K562 (cell line): ENCODE data around the gene PPIE. TPM values are rescaled to one million over a fixed set of nuclear protein-coding genes. Genes with fewer than 3 reads are reported as not detected.

Source experiments
- ATAC-seq: fragments of 200-7000 bp; cut with Tn5 transposase; 3 replicates; pipeline ENCODE4 v1.9.1; 2020; ENCODE audit warnings: moderate library complexity
- BruUV-seq: library from RNA; stranded (reverse); fragments of 400-500 nt; replicated peaks from 2 replicates; lab custom pipeline; 2021; lab: Mats Ljungman, UMichigan
- CTCF ChIA-PET: fragments of 300-600 bp; formaldehyde crosslinking; extraction: SDS; loops from one replicate; lab custom pipeline; 2021; ENCODE audit warnings: low intra/inter-chr PET ratio; lab: Yijun Ruan, JAX
- POLR2A ChIA-PET: fragments of 300-600, 350-650 bp; sonication (Branson Sonifier 250); formaldehyde crosslinking; extraction: SDS; loops from one replicate; lab custom pipeline; 2021; ENCODE audit warnings: antibody characterized with exemption, inconsistent platforms; lab: Yijun Ruan, JAX
- DNase-seq, 4 experiments: peaks; one replicate each; pipeline versions ENCODE4 v3.0.0 to v3.0.0-alpha.2; 2011 to 2018; ENCODE audit warnings: low spot score in 3 of 4, mixed read lengths in 3 of 4; ENCODE audit errors: extremely low read depth in 1 of 4
- FAIRE-seq: peaks from 2 replicates; lab custom pipeline; 2011; peaks lifted over from hg19 to GRCh38; lab: Jason Lieb, UNC
- H2AFZ ChIP-seq: 2 replicates; pipeline ENCODE4 v1.6.0; 2011; ENCODE audit warnings: low read depth, low read length, control low read depth, inconsistent platforms
- H3K27ac ChIP-seq: fragments of 200-600 bp; 3 replicates; pipeline ENCODE4 v1.8.0; 2011; ENCODE audit warnings: low read depth, mild to moderate bottlenecking, control low read depth, inconsistent platforms, low read length, moderate library complexity, mixed read lengths; ENCODE audit errors: extremely low read depth
- H3K27me3 ChIP-seq, 2 experiments: fragments of 300-600 bp in 1 of 2; 2 replicates in 1 of 2; 3 replicates in 1 of 2; pipeline versions ENCODE4 v1.6.0 to v1.8.0; 2011; ENCODE audit warnings: inconsistent platforms in 2 of 2, low read length in 2 of 2, mild to moderate bottlenecking in 1 of 2, mixed read lengths in 1 of 2, moderate library complexity in 1 of 2; ENCODE audit not compliant: control insufficient read depth in 2 of 2, insufficient read depth in 2 of 2
- H3K36me3 ChIP-seq: fragments of 300-600 bp; 3 replicates; pipeline ENCODE4 v1.8.0; 2011; ENCODE audit warnings: mild to moderate bottlenecking, low read length, inconsistent platforms; ENCODE audit not compliant: control insufficient read depth, insufficient read depth
- H3K4me1 ChIP-seq, 2 experiments: fragments of 200-600 bp in 1 of 2; replicated peaks in 1 of 2; 2 replicates in 1 of 2; 3 replicates in 1 of 2; pipeline versions ENCODE4 v1.5.1 to v1.8.0; 2011; ENCODE audit warnings: inconsistent platforms in 2 of 2, low read length in 2 of 2, mild to moderate bottlenecking in 1 of 2, mixed read lengths in 1 of 2, moderate library complexity in 1 of 2; ENCODE audit not compliant: control insufficient read depth in 2 of 2, insufficient read depth in 2 of 2
- H3K4me2 ChIP-seq: 2 replicates; pipeline ENCODE4 v1.6.1; 2011; ENCODE audit warnings: low read length, control low read depth, inconsistent platforms, mixed read lengths; ENCODE audit not compliant: insufficient read depth
- H3K4me3 ChIP-seq: fragments of 200-600 bp; sonication (generic), shearing (Covaris generic); 2 replicates; pipeline ENCODE4 v1.5.1; 2016; ENCODE audit warnings: control low read depth, inconsistent platforms
- H3K79me2 ChIP-seq: fragments of 200-600 bp; 3 replicates; pipeline ENCODE4 v1.8.0; 2011; ENCODE audit warnings: low read length, inconsistent platforms; ENCODE audit not compliant: control insufficient read depth, insufficient read depth
- H3K9ac ChIP-seq, 2 experiments: 2 replicates each; pipeline versions ENCODE4 v1.6.0 to v1.6.1; 2011; ENCODE audit warnings: low read depth in 2 of 2, low read length in 2 of 2, control low read depth in 1 of 2, inconsistent platforms in 1 of 2, mild to moderate bottlenecking in 1 of 2, mixed read lengths in 1 of 2; ENCODE audit not compliant: insufficient read depth in 1 of 2
- H3K9me1 ChIP-seq: one replicate; pipeline ENCODE4 v1.6.0; 2011; ENCODE audit warnings: inconsistent platforms, mild to moderate bottlenecking, low read length, moderate library complexity; ENCODE audit not compliant: control insufficient read depth, insufficient read depth
- H3K9me3 ChIP-seq: replicated peaks from 2 replicates; pipeline ENCODE4 v1.5.1; 2011; ENCODE audit warnings: low read depth, low read length, inconsistent platforms; ENCODE audit not compliant: control insufficient read depth, insufficient read depth
- H4K20me1 ChIP-seq: replicated peaks from 2 replicates; pipeline ENCODE4 v1.6.1; 2011; ENCODE audit warnings: low read length, inconsistent platforms, mixed read lengths; ENCODE audit not compliant: control insufficient read depth, insufficient read depth
- HOMEZ ChIP-seq: fragments of 250-450 bp; sonication (Bioruptor Pico); IDR thresholded peaks from 2 replicates; pipeline ENCODE4 v1.4.0; 2020; ENCODE audit warnings: mild to moderate bottlenecking, moderate library complexity
- SETDB1 ChIP-seq: IDR thresholded peaks from one replicate; pipeline ENCODE4 v1.6.1; 2012; ENCODE audit warnings: low read length, control low read depth, inconsistent platforms
- SMAD2 ChIP-seq: fragments of 150-350 bp; IDR thresholded peaks from 2 replicates; pipeline ENCODE4 v1.6.1; 2014; ENCODE audit warnings: low read depth, mild to moderate bottlenecking, low read length
- TEAD2 ChIP-seq: fragments of 450-650 bp; IDR thresholded peaks from 2 replicates; pipeline ENCODE4 v1.6.1; 2016; ENCODE audit warnings: missing genetic modification characterization, control low read depth, missing compliant biosample characterization
- WGBS: fragments of 100-300 bp; shearing (Covaris generic); methylation state at CpG from one replicate; pipeline ENCODE4 v1.1.6; 2016; ENCODE audit warnings: low coverage, mixed read lengths; ENCODE audit not compliant: insufficient coverage; ENCODE audit errors: missing lambda C conversion rate; 5-methylcytosine and 5-hydroxymethylcytosine counted together
- in situ Hi-C: fragments of 300-500 bp; cut with MboI; formaldehyde crosslinking; loops from 4 replicates; pipeline ENCODE4 v1.15.0; 2018; ENCODE audit warnings: inconsistent platforms, mixed read lengths
- intact Hi-C: fragments of 100-400 bp; cut with micrococcal nuclease; formaldehyde crosslinking; loops from 2 replicates; pipeline ENCODE4 v1.14.2; 2022
- polyA plus RNA-seq, 8 experiments: library from polyadenylated mRNA; depleted of rRNA in 4 of 8; stranded (reverse) in 5 of 8; unstranded in 3 of 8; fragments of >200 nt; fragmentation: Nextera tagmentation in 2 of 8; fragmentation: Illumina TruSeq in 1 of 8; extraction: Ambion mirVana in 2 of 8; extraction: Trizol in 1 of 8; gene quantifications; 2 replicates each; pipeline versions ENCODE4 v1.2.1 to v1.2.3, GENCODE V29; 2011 to 2014; ENCODE audit warnings: inconsistent platforms in 1 of 8, missing spikeins in 1 of 8
- total RNA-seq, 7 experiments: library from RNA; depleted of rRNA in 6 of 7; stranded (reverse); fragments of >200 nt in 6 of 7; fragmentation: Illumina TruSeq in 2 of 7; extraction: Trizol in 2 of 7; gene quantifications; 2 replicates each; pipeline versions ENCODE4 v1.2.1 to v1.2.3, GENCODE V29; 2011 to 2021; ENCODE audit warnings: low replicate concordance in 1 of 7

PPIE gene
- total and polyA plus RNA-seq, 9 of the 15 experiments (the other 6 are each of a cell fraction or from before 2014, with no cell fraction given), result 75.4 to 444 (median 131) TPM

- ATAC-seq, result no peak
- intact Hi-C loops, result loop anchor here (5.0 kb wide), 1 partner anchor 272 kb away; no protein-coding TSS in a partner anchor
- no TSS peak for BruUV-seq
- FAIRE-seq, result no peak
- DNase-seq, result no peak
- Histone ChIP-seq H3K9me3 (no peaks in the 10 kb centered on the region), H3K27ac (no peak overlapping the region), H3K4me1 (peaks cover 5 to 12% of the 10 kb centered on the region in 2 experiments; a peak in 3 of 5 replicates), H3K4me3 (no peak overlapping the region), H3K27me3 (peaks cover 11 to 12% of the 10 kb centered on the region in 2 experiments; a peak in 4 of 5 replicates), H2AFZ (no peak overlapping the region), H4K20me1 (no peaks in the 10 kb centered on the region), H3K9me1 (no peaks in the 10 kb centered on the region), H3K4me2 (no peak overlapping the region), H3K36me3 (no peaks in the 10 kb centered on the region), H3K79me2 (no peaks in the 10 kb centered on the region), H3K9ac (no peak overlapping the region)
- in situ Hi-C loops, result no loop called here
- ChIA-PET CTCF (interaction anchor here (2.6 kb wide), 1 partner anchor 99 kb away, joined by 18 read pairs; no protein-coding TSS in a partner anchor), POLR2A (interaction anchor here (4.3 kb wide), 1 partner anchor 11 kb away, joined by 25 read pairs; no protein-coding TSS in a partner anchor)
- WGBS, result 40% methylated on average over 3 of the region's 3 CpGs
- no peak for TF ChIP-seq HOMEZ (CRISPR knock-in tag)
- no peak for TF ChIP-seq SMAD2
- no peak for TF ChIP-seq SETDB1
- no peak for TF ChIP-seq TEAD2 (tag)
These were observed 38.3 kb upstream of the PPIE start for GRCh38 chr1:39700348-39700747.
